HG02852 (cell line): ENCODE results near the gene SLC16A12.
A peak's percentile ranks its signal among the peaks of the same experiment; 100 is the strongest.
"Not testable (repeated sequence)": the region's sequence is repeated elsewhere in the genome, so short reads cannot be mapped to it uniquely, and the experiment has no call there.

ENCODE experiments used
- ATAC-seq: cut with Tn5 transposase; IDR thresholded peaks from one replicate; pipeline ENCODE4 v1.9.1; 2021; ENCODE audit warnings: mild to moderate bottlenecking, moderate library complexity; ENCODE audit not compliant: unreplicated experiment

SLC16A12 gene

DNA sequence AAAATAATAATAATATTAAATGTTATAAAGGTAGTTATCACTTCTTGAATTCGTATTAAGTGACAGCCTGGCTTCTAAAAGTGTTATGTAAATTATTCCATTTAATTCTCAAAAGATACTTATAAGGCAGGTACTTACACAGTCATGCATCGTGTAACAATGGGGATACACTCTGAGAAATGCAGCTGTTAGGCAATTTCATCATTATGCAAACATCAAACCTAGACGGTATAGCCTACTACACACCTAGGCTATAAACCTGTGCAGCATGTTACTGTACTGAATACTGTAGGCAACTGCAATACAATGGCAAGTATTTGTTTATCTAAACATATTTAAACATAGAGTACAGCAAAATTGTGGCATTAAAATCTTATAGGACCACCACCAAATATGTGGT is 141.5 kb downstream of the SLC16A12 start:
- ATAC-seq = no peak

DNA sequence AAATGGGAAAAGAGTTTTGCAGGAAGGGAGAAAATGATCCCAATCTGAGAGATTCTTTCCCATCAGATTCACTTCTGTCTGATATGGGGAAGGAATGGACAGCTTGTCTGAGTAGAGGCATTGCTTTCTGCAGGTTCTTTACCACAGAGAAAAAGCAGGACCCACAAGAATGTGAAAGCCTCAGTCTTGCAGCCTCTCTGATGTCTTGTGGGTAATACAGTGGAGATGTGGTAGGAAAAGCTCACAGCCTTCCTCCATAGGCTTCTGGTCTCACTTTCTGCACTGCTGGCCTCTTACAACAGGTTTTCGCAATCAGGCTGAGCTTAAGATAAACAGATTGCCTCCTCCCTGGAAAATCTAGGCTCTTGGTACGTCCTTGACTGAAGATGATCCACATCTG is 142.4 kb downstream of the SLC16A12 start:
- ATAC-seq = peak; percentile 41

DNA sequence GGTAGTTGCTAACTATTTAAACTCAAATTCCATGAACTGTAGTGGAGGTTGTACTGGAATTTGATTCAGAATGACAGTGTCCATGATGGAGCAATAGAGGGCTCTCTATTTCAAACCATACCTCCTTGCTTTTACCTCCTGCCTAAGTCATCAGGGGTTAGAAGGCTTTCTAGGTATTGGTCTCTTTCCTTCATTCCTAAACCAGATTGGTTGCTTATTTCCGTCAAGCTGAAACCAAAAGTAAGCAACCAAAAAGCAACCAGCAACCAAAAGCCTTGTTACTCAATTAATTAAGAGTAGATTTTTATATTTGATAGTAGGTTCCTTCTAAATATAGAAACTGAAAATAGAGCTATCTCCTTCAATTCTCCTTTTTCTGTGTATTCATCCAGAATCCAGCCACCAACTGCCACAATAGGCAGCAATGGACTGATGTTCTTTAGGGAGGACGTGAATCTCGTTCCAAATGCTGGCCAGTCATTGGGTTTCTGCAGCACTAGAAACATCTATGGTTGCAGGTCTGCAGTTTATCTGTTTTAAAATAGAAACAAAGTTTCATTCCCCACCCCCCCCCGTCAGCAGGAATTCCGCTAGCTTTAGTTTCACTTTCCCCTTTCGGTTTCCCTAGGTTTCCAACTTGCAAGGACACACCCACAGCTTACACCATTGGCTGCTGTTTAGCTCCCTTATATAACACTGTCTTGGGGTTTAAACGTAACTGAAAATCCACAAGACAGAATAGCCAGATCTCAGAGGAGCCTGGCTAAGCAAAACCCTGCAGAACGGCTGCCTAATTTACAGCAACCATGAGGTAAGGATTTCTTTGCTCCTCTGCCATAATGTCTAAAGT is 143.3 kb downstream of the SLC16A12 start, which contains the start of gene IFIT1:
IFIT1 (plus strand) TSS at position 717 of the 850 bp plus-strand sequence; CDS start at position 807, 90 bp downstream.
- ATAC-seq = peak; percentile 77

DNA sequence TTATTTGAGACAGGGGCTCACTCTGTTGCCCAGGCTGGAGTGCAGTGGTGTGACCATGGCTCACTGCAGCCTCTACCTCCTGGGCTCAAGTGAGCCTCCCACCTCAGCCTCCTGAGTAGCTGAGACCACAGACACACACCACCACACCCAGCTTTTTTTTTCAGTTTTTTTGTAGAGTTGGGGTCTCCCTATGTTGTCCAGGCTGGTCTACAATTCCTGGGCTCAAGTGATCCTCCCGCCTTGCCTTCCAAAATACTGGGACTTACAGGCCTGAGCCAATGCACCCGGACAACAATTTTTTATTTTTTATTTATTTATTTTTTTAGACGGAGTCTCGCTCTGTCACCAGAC is 144.2 kb downstream of the SLC16A12 start:
- not testable (repeated sequence) for ATAC-seq

DNA sequence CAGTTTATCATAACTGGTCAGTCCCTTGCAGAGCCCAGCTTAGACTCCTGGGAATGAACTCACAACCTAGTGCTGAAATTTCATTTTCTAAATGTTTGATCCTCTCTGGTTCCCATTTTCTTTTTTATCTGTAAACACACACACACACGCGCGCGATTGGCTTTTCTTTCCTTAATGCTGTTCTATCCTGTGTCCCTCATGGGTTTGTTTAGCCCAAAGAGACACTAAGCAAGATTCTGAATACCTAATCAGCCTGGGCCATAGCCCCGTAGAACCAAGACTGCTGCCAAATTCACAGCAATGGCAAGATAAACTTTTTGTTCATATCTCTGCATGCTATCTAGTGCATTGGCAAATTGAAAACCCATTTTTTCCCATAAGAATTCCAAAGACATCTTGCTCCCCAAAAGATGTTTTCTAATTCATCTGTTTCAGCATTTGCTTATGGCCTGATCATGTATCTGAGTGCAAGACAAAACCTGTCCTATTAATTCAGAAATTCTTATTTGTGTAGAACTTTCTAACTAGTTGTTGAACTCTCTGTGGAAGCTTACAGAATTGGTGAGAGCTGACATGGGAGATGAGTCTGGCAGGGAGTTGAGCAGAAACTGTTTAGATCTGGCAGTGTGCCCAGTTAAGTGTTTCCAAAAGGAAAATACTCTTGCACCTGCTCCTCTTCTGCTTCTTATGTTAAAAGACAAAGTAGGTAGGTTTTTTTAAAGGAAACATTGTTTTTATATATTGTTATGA is 144.7 kb downstream of the SLC16A12 start:
- no peak for ATAC-seq

DNA sequence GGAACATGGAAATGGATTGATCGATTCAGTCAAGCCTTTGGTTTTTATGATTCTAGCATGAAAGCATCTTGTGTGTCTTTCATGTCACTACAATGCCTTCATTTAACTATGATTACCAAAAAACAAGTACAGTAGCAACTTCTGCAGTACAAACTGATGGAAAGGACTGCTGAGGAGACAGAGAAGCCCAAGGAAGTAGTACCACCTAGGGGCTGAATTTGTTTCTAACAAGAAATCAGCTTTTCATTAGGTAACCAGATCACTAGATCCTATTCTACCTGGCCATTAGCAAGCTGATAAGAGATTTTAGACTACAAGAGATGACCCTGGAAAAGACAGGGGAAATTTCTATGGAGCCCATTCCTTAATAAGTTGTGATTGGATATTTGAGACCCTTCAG is 146.1 kb downstream of the SLC16A12 start:
- ATAC-seq = no peak

DNA sequence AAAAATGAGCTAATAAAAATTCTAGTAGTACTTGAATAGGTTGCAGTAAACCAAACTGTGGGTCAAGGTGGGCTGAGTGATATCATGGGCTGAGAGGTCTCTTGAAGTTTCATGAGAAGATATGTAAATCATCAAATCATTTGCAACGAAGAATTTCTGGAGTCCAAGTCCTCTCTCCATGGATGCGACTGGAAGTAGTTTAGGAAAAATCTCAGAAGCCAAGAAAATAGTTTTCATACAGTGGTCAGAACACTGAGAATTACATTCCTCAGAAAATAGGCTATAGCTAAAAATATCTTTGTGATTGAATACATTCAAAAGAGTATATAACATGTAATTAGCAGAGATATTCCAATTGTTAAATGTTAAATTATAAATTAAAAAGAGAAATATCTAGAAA is 146.6 kb downstream of the SLC16A12 start:
- no peak for ATAC-seq

DNA sequence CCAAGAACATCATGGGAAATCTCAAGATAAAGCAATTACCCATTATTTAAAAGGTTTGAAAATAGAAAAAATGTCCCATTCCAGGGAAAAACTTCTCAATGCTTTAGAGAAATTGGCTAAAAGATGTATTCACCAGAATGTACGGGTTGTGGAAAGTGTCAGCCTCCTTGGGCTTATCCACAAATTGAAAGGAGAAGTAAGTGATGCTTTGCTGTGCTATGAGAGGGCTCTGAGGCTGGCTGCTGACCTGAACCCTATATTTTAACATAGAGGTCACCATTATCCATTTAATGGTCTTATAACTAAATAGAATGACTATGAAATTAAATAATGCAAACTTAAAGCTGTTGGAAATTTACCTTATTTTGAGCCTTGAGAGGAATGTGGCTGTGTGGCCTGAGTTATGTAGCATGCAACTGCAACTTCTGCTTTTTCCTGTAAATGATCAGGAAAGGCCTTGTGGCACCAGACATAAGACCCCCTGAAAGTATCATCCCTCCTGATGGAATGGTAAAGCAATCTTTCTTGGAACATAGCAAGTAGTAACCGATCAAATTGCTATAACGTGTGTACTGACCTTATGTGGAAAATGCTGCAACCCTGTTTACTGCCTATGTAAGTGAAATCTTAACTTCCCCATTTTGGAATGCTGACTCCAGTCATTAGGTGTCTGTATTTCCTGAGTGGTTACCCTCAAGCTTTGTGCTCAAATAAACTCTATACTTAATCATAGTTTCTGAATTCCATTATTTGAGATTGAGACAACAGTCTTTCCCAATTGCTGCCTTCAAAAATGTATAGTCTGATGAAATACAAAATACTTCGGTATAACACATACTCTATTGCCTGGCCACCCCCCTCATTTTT is 150.7 kb downstream of the SLC16A12 start:
- no peak for ATAC-seq

DNA sequence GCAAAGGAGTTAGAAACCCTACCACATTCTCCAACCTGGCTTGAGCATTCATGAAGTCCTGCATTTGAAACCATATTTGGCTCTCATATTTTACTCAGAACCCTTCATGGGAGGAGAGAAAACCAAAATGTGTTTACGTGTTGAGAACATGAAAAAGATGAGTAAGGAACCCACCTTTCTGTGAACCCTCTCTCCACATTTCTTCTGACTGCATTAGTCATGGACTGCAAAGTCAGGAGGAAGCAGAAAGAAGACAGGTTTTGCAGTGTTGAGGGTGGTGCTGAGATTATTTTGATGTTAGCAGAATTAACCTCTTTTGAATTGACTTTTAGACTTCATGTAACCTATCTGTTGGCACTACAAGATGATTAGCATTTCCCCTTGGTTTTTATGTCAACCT is 152.6 kb downstream of the SLC16A12 start:
- ATAC-seq = no peak
